Left ventricle myocardium inferior (tissue), 1 donor: ENCODE measurements around the gene CD200R1. TPM values are rescaled to one million over a fixed set of nuclear protein-coding genes. Genes with fewer than 3 reads are reported as not detected.

Source experiments
- DNase-seq: peaks from one replicate; pipeline ENCODE4 v3.0.0-alpha.2; 2020
- H3K27ac ChIP-seq: fragments of 200-600 bp; replicated peaks from 2 replicates; pipeline ENCODE4 v1.8.0; 2021
- H3K27me3 ChIP-seq: fragments of 200-600 bp; 2 replicates; pipeline ENCODE4 v1.8.0; 2021; ENCODE audit warnings: low read depth
- H3K36me3 ChIP-seq: fragments of 200-600 bp; 2 replicates; pipeline ENCODE4 v1.8.0; 2021
- H3K4me1 ChIP-seq: fragments of 200-600 bp; 2 replicates; pipeline ENCODE4 v1.8.0; 2021
- H3K4me3 ChIP-seq: fragments of 200-600 bp; 2 replicates; pipeline ENCODE4 v1.8.0; 2021; ENCODE audit warnings: mild to moderate bottlenecking, moderate library complexity
- H3K9me3 ChIP-seq: fragments of 200-600 bp; replicated peaks from 2 replicates; pipeline ENCODE4 v1.8.0; 2021
- intact Hi-C: fragments of 100-400 bp; cut with micrococcal nuclease; formaldehyde crosslinking; loops from one replicate; pipeline ENCODE4 v1.11.0; 2022
- total RNA-seq: library from RNA; stranded (reverse); fragmentation: NEBNext Ultra II Directional; extraction: Animal tissue kit (Norgen Biotek cat#: 25700); gene quantifications from one replicate; pipeline ENCODE4 v1.2.1, GENCODE V29; 2021
- TF ChIP-seq, protein P1 (sequence below): fragments of 200-600 bp; IDR thresholded peaks from 2 replicates; pipeline ENCODE4 v1.8.0; 2021; ENCODE audit warnings: antibody characterized with exemption, mild to moderate bottlenecking, borderline replicate concordance
- donor health status: DM: no; HTN: yes; CAD: no; lungs with severe emphysema.

The CD200R1 gene
- total RNA-seq, 1 donor from 2014 or later: 0.82 TPM

DNA sequence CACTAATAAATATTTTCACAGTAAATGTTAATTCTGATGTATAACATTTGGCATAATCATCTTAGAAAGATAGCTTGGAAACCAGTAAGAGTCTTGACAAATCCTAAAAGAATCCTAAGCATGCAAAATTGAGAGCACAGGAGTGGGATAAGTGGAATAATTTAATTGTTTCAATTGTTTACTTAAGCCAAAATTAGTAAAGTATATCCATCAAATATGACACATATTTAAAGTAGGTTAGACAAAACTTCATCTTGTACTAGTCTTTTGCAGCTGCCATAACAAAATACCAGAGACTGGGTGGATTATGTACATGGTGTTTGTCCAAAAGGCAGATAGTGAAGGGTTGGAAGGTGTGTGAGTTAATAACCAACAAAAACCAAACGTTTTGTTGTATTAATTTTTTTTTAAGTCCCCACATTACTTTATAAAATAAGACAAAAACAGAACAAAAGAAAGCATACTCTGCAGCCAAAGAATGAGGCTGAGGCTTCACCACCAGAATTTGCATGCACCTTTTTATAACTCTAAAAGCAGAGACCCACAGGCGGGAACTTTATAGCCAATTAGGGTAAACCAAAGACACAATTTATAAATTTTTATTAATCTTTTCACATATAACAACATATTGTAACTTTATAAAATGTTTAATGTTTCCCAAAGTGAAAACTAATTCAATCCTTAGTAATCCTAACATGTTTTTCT lies 86.4 kb downstream of the CD200R1 start:
- H3K27ac ChIP-seq: no peak overlapping the region

GRCh38 chr3:112884678-112885290 lies 90.1 kb downstream of the CD200R1 start:
- Histone ChIP-seq H3K27me3 (no peaks in the 10 kb centered on the region), H3K4me3 (no peak overlapping the region), H3K4me1 (no peaks in the 10 kb centered on the region), H3K9me3 (no peaks in the 10 kb centered on the region), H3K36me3 (no peaks in the 10 kb centered on the region), H3K27ac (no peak overlapping the region)
- DNase-seq: no peak
- intact Hi-C loops: no loop called here
- TF ChIP-seq, protein P1, sequence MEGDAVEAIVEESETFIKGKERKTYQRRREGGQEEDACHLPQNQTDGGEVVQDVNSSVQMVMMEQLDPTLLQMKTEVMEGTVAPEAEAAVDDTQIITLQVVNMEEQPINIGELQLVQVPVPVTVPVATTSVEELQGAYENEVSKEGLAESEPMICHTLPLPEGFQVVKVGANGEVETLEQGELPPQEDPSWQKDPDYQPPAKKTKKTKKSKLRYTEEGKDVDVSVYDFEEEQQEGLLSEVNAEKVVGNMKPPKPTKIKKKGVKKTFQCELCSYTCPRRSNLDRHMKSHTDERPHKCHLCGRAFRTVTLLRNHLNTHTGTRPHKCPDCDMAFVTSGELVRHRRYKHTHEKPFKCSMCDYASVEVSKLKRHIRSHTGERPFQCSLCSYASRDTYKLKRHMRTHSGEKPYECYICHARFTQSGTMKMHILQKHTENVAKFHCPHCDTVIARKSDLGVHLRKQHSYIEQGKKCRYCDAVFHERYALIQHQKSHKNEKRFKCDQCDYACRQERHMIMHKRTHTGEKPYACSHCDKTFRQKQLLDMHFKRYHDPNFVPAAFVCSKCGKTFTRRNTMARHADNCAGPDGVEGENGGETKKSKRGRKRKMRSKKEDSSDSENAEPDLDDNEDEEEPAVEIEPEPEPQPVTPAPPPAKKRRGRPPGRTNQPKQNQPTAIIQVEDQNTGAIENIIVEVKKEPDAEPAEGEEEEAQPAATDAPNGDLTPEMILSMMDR: no peak

More for the DNA sequence above, 86.4 kb downstream of the CD200R1 start:
- Histone ChIP-seq H3K27me3 (no peaks in the 10 kb centered on the region), H3K4me1 (no peaks in the 10 kb centered on the region), H3K36me3 (no peaks in the 10 kb centered on the region), H3K9me3 (peaks cover 7% of the 10 kb centered on the region), H3K4me3 (no peak overlapping the region)
- no peak for DNase-seq
- intact Hi-C loops: no loop called here
- TF ChIP-seq, protein P1: no peak

DNA sequence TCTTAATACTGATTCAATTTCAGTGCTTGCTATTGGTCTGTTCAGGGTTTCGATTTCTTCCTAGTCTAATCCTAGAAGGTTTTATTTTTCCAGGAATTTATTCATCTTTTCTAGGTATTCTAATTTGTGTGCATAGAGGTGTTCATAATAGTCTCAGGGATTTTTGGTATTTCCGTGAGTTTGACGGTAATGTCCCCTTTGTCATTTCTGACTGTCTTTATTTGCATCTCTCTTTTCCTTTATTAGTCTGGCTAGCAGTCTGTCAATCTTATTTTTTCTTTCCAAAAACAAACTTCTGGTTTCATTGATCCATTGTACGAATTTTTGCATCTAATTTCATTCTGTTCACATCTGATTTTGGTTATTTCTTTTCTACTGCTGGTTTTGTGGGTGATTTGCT lies 93.0 kb downstream of the CD200R1 start:
- Histone ChIP-seq H3K27me3 (no peaks in the 10 kb centered on the region), H3K4me3 (no peak overlapping the region), H3K36me3 (no peaks in the 10 kb centered on the region), H3K9me3 (no peaks in the 10 kb centered on the region), H3K4me1 (no peaks in the 10 kb centered on the region), H3K27ac (no peak overlapping the region)
- TF ChIP-seq, protein P1: no peak
- no peak for DNase-seq
- intact Hi-C loops: no loop called here

DNA sequence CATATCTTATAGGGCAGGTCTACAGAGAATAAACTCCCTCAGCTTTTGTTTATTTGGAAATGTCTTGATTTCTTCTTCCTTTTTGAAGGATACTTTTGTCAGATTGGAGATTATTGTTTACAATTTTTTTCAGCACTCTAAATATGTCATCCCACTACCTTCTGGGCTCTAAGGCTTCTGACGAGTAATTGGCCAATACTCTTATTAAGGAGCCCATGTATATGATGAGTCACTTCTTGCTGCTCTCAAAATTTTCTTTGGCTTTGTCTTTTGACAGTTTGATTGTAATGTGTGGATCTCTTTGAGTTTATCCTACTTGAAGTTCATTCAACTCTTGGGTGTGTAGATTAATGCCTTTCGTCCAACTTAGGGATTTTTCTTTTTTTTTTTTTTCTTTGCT lies 99.3 kb downstream of the CD200R1 start:
- H3K36me3 ChIP-seq: no peaks in the 10 kb centered on the region
- no peaks in the 10 kb centered on the region for H3K4me1 ChIP-seq
- TF ChIP-seq, protein P1: no peak
- intact Hi-C loops: no loop called here
- H3K9me3 ChIP-seq: peaks cover 32% of the 10 kb centered on the region
- H3K4me3 ChIP-seq: no peak overlapping the region
- DNase-seq: no peak
- no peaks in the 10 kb centered on the region for H3K27me3 ChIP-seq
- H3K27ac ChIP-seq: no peak overlapping the region

DNA sequence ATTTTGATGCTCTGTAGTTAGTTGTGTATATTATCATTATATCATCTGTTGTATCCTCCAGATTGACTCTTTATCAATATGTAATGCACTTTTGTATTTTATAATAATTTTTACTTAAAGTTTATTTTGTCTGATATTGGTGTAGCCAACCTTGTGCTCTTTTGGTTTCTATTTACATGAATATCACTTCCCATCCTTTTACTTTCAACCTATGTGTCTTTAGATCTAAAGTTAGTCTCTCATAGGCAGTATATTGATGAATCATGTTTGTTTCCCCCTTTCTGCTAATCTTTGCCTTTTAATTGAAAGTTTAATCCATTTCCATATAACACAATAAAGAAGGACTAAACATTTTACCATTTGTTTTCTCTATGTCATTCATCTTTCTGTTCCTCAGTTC lies 100.2 kb downstream of the CD200R1 start:
- no peaks in the 10 kb centered on the region for H3K4me1 ChIP-seq
- TF ChIP-seq, protein P1: no peak
- H3K36me3 ChIP-seq: no peaks in the 10 kb centered on the region

More for the DNA sequence above, 100.2 kb downstream of the CD200R1 start:
- H3K4me3 ChIP-seq: no peak overlapping the region
- no peaks in the 10 kb centered on the region for H3K27me3 ChIP-seq
- intact Hi-C loops: no loop called here
- no peak overlapping the region for H3K27ac ChIP-seq
- H3K9me3 ChIP-seq: peaks cover 41% of the 10 kb centered on the region
- no peak for DNase-seq
